ENCODE data around the gene SYT9. TPM values are rescaled to one million over a fixed set of nuclear protein-coding genes. Genes with fewer than 3 reads are reported as not detected.

Gene SYT9
- total and polyA plus RNA-seq, 2 of the 4 experiments (the other 2 are of a cell fraction), result not detected

DNA sequence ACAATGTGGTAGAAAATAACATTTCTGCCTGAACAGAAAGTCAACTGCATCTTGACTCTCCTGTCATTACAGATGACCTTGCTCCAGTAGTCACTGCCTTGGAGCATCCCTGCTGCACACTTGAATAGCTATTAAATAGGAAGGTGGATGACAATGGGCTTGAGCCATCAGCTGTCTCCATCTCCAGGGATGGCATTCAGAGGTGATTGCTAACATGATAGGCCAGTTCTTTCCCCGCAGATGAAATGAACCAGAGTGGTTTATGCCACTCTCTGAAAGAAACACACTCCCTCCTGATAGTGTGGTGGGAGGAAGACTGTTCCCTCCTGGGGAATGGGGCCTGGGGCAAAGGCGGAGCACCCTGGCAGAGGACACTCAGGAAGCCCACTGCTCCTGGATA lies 176.5 kb downstream of the SYT9 start:
- Histone ChIP-seq H3K14ac (replicated peaks; ENCODE audit: low read depth, low read length) (no peak overlapping the region), H3K56ac (ENCODE audit: extremely low read depth, insufficient read depth, low read length) (no peak overlapping the region), H4K20me1 (ENCODE audit: insufficient read depth, low read length) (no peaks in the 10 kb centered on the region), H3K4ac (ENCODE audit: low read depth, low read length) (no peak overlapping the region), H2BK5ac (ENCODE audit: low read depth, low read length, poor library complexity, severe bottlenecking) (no peak overlapping the region), H3K9me3 (ENCODE audit: control insufficient read depth, insufficient read depth, low read length) (no peaks in the 10 kb centered on the region), H3K4me2 (ENCODE audit: low read depth, low read length) (no peak overlapping the region), H2BK20ac (ENCODE audit: low read depth, low read length) (no peak overlapping the region), H3K9me1 (ENCODE audit: insufficient read depth, low read length) (no peaks in the 10 kb centered on the region), H3K23ac (ENCODE audit: low read depth, low read length) (no peak overlapping the region), H4K91ac (ENCODE audit: insufficient read depth, low read depth, low read length) (no peak overlapping the region), H3K4me3 (ENCODE audit: insufficient read depth, low read depth, low read length) (no peak overlapping the region), H4K8ac (ENCODE audit: low read depth in 2 of 2, low read length in 2 of 2) (no peak overlapping the region), H4K5ac (ENCODE audit: low read depth, low read length) (no peak overlapping the region), H2BK15ac (ENCODE audit: low read depth, low read length) (no peak overlapping the region), H3K27me3 (ENCODE audit: control insufficient read depth, insufficient read depth, low read length) (no peaks in the 10 kb centered on the region), H3K9ac (ENCODE audit: low read depth, low read length) (no peak overlapping the region), H2BK120ac (ENCODE audit: low read depth, low read length) (no peak overlapping the region), H3K4me1 (ENCODE audit: control insufficient read depth, insufficient read depth, low read length) (no peaks in the 10 kb centered on the region), H2AK5ac (ENCODE audit: low read depth, low read length) (no peak overlapping the region), H3K79me1 (ENCODE audit: low read depth in 1 of 2, low read length in 2 of 2) (no peaks in the 10 kb centered on the region), H3K18ac (ENCODE audit: low read depth, low read length) (no peak overlapping the region), H2AK9ac (replicated peaks; ENCODE audit: low read depth, low read length, poor library complexity) (no peak overlapping the region), H3K36me3 (ENCODE audit: control insufficient read depth, insufficient read depth, low read length) (no peaks in the 10 kb centered on the region), H2AFZ (replicated peaks; ENCODE audit: low read length, poor library complexity) (no peak overlapping the region), H3K27ac (ENCODE audit: insufficient read depth, low read length) (no peak overlapping the region)
- dilution Hi-C loops (cut with HindIII; ENCODE audit: low sequenced_read_pairs, unreplicated experiment) (no loop called here), in situ Hi-C loops (cut with MboI; ENCODE audit: low sequenced_read_pairs) (loop anchor here (25.0 kb wide), 1 partner anchor 616 kb away; no protein-coding TSS in a partner anchor), intact Hi-C loops (cut with micrococcal nuclease) (no loop called here)
- ATAC-seq (ENCODE audit: low read depth) (no peak), DNase-seq (no peak)
- BruUV-seq (replicated peaks), result no TSS peak
- WGBS, 2 experiments (ENCODE audit: extremely low coverage in 2 of 2, insufficient read length in 1 of 2), result no CpG with 5 or more reads among the region's 2 CpGs
- TF ChIP-seq POLR2A (IDR thresholded peaks at IDR 0.05; ENCODE audit: low read depth, low read length), result no peak
- TF ChIP-seq, protein P1, sequence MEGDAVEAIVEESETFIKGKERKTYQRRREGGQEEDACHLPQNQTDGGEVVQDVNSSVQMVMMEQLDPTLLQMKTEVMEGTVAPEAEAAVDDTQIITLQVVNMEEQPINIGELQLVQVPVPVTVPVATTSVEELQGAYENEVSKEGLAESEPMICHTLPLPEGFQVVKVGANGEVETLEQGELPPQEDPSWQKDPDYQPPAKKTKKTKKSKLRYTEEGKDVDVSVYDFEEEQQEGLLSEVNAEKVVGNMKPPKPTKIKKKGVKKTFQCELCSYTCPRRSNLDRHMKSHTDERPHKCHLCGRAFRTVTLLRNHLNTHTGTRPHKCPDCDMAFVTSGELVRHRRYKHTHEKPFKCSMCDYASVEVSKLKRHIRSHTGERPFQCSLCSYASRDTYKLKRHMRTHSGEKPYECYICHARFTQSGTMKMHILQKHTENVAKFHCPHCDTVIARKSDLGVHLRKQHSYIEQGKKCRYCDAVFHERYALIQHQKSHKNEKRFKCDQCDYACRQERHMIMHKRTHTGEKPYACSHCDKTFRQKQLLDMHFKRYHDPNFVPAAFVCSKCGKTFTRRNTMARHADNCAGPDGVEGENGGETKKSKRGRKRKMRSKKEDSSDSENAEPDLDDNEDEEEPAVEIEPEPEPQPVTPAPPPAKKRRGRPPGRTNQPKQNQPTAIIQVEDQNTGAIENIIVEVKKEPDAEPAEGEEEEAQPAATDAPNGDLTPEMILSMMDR (conservative IDR thresholded peaks at IDR 0.05; ENCODE audit: low read depth, low read length), result no peak
- ChIA-PET POLR2A (ENCODE audit: unreplicated experiment) (no interaction called here), CTCF (no interaction called here)
